DMS153 treated with DMSO at 0.1 percent for 48 hours (cell line): Measurements from ENCODE around the gene OR2AK2.
"Not testable (repeated sequence)": the region's sequence is repeated elsewhere in the genome, so short reads cannot be mapped to it uniquely, and the experiment has no call there.

ENCODE experiments used
- DNase-seq: peaks from one replicate; lab custom pipeline; 2025; ENCODE audit not compliant: unreplicated experiment; lab: John Stamatoyannopoulos, UW

OR2AK2 gene, protein sequence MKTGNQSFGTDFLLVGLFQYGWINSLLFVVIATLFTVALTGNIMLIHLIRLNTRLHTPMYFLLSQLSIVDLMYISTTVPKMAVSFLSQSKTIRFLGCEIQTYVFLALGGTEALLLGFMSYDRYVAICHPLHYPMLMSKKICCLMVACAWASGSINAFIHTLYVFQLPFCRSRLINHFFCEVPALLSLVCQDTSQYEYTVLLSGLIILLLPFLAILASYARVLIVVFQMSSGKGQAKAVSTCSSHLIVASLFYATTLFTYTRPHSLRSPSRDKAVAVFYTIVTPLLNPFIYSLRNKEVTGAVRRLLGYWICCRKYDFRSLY

GRCh38 chr1:247964933-247965332 is at the start of gene OR2AK2:
OR2AK2 (plus strand) TSS chr1:247965233; CDS start chr1:247965377, 144 bp downstream.
- no peak for DNase-seq

DNA sequence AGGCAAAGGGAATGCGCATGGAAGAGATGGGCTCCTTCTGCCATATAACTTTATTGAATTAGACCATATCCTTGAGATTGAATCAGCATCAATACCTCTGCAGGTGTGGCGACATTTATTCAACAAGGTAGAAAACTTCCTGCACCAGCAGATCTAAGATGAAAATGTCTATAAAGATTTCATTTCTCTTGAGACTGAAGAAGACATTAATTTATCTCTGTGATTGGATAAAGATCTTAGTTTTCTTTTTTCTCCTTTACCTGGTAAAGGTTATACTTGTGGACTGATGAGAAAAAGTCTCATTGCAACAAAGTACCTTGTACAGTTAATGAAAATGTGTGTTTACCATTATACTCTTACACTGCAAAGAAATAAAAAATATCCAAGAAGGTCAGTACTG is 45.1 kb upstream of the OR2AK2 start, which contains the start of gene OR2T8:
TSS of gene OR2T8 (plus strand) at position 301 of the 400 bp plus-strand sequence. CDS start 766 bp downstream, outside the sequence.
- no peak for DNase-seq

DNA sequence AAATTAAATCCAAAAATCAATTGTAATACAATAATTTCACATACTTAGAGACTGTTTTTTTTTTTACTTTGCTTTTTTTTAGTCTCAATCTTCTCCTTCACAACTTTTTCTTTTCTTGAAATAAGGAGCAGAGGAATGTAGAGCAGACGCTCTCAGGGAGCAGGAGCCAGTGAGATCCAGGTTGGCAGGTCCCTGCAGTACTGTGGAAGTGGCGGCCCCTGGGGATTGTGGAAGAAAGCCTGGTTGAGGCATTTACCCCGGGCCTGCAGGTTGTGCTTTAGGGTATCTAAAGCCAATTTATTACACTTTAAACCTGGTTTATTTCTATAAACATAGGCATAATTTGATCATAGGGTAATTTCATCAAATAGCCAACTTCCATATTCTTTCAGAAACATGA is 41.1 kb upstream of the OR2AK2 start:
- DNase-seq = no peak

GRCh38 chr1:247924868-247925267 is 40.2 kb upstream of the OR2AK2 start, which contains the start of gene OR2AJ1:
OR2AJ1 (plus strand) TSS chr1:247924889; CDS start chr1:247933769, 8,880 bp downstream.
- no peak for DNase-seq

GRCh38 chr1:247933989-247934388 is 31.0 kb upstream of the OR2AK2 start:
- DNase-seq = no peak

DNA sequence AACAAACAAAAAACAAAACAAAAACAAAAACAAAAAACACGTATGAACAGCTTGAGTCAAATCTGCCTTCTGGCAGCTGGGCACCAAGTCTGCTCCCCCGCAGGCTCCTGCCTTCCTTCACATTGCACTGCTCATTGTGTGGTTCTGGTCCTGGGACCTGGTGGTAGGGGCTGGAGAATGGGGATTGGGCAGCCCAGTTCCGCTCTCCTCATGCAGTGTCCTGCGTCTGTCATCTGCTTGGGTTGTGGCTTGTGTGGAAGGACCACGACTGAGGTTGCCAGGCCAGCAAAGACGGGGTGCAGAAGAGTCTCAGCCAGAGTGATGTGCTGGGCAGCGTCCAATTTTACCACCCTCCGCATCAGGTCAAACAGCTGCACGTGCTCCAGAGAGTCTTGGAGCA is 29.3 kb upstream of the OR2AK2 start:
- DNase-seq = no peak

GRCh38 chr1:247936415-247936814 is 28.6 kb upstream of the OR2AK2 start:
- DNase-seq = no peak

- not testable (repeated sequence) for DNase-seq
These were observed 27.9 kb upstream of the OR2AK2 start for GRCh38 chr1:247936965-247937734.

DNA sequence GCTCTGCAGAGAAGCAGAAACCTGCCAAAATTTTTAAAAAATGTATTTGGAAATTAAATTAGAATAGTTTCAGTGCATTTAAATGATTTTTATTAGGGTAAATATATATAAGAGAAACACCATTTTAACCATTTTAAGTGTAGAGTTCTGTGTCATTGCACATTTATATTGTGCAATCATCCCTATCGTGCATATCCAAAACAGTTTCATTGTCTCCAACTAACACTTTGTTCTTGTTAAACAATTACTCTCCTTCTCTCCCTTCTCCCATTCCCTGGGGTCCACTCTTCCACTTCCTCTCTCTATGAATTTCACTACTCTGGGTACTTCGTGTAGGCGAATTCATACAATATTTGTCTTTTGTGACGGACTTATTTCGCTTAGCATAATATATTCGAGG is 22.4 kb upstream of the OR2AK2 start:
- DNase-seq = no peak

DNA sequence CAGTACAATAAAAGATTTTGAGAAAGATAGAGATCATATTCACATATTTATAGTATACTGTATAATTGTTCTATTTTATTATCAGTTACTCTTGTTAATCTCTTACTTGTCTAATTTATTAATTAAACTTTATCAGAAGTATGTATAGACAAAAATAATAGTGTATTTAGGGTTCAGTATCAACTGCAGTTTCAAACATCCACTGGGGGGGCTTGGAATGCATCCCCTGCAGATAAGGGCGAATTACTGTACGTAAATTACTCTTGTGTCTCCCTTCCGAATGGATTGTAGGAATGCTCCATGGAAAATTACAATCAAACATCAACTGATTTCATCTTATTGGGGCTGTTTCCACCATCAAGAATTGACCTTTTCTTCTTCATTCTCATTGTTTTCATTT is 16.5 kb upstream of the OR2AK2 start, which contains the start of gene OR2L8:
TSS of gene OR2L8 (plus strand) at position 301 of the 400 bp plus-strand sequence. CDS start at position 301, 0 bp downstream.
- no peak for DNase-seq

- DNase-seq = no peak
These were observed 11.6 kb upstream of the OR2AK2 start for GRCh38 chr1:247953408-247953807.

GRCh38 chr1:247961791-247962190 is 3.2 kb upstream of the OR2AK2 start:
- DNase-seq = no peak

DNA sequence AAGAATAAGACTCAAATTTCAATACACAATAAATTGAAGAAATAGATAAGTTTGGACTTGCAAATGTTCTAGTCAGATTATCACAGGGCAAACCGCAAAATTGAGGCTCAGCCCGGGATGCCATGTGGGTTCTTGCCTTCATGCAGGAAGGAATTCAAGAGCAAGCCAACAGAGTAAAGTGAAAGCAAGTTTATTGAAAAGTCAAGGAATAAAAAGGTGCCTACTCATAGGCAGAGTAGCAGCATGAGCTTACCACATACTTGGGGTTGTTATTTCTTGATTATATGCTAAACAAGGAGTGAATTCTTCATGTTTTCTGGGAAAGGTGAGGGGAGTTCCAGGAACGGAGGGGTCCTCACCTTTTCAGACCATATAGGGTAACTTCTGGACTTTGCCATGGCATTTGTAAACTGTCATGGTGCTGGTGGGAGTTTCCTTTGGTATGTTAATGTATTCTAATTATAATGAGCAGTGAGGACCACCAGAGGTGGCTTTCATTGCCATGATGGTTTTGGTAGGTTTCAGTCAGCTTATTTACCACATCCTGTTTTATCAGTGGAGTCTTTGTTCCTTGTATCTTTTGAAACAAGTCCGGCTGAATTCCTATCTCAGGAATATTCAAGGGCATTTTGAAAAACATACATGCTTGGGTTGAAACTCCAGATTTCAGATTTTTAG is 2.0 kb upstream of the OR2AK2 start:
- no peak for DNase-seq

DNA sequence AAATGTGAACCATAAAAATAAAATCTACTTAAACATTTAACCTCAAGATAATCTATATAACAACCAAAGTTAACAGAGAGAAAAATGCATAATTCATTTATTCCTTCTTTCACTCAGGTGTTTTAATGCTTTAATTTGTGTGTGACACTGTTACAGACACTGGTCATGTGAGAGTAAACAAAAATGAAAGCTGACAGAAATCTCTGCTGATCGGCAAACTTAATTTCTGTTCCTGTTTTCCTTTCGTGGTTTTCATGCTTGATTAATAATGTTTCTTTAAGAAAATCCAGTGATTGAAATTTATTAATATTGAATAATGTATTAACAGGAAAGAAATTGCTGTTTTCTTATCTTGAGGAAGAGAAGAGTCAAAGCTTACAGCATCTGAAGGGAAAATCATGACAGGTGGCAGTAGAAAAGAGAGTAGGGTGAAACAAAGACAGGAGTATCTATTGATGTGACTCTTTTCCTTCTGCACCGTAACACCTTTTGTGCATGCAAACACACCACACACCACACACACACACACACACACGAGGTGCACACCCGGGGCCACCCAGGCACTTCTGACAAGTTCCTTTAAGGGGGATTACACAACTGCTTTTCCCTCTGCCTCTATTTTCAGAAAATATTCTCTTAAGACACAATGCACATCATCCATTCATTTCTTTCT is 1.6 kb downstream of the OR2AK2 start:
- no peak for DNase-seq

GRCh38 chr1:247992986-247993385 is 28.0 kb downstream of the OR2AK2 start:
- DNase-seq = no peak

- no peak for DNase-seq
These were observed 33.8 kb downstream of the OR2AK2 start for GRCh38 chr1:247998811-247999210.

DNA sequence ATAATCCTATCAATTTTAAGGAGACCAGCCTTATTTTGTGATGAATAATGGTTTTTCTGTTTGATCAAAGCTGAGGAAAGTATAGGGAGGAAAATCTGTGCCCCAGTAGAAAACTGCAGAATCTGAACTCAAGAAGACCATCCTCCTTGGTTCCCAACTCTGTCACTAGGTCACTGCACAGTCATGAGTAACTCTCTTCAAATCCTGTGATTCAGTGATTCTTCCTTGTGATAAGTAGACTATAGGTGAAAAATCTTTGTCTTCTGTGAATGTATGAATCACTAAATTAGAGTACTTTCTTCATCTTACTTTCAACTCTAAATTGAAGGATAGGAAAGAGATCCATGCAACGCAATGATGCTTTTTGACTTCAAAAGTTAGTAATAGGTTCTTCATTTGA is 35.1 kb downstream of the OR2AK2 start:
- no peak for DNase-seq

DNA sequence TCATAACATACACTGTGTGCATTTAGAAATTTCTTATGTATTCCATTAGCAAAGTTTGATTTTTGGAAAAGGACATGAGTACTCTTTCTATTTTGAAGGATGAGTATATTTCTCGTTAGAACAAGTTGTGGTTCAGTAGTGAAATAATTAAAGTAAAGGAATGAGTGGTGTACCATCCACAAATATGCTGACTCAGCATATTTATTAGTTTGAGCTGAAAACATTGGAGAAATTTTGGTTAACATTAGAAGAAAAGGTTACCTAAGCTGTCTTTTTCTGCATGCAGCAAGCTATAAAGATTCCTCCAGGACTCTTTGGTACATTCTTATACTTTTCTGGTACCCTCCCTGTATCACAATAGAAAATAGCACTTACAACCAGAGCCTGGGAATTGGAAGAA is 42.7 kb downstream of the OR2AK2 start:
- DNase-seq = no peak

GRCh38 chr1:248009681-248010080 is 44.6 kb downstream of the OR2AK2 start:
- DNase-seq = no peak

GRCh38 chr1:248013229-248013710 is 48.2 kb downstream of the OR2AK2 start, which contains the start of gene OR2L5:
OR2L5 (plus strand) TSS chr1:248013660; CDS start chr1:248021948, 8,288 bp downstream.
- DNase-seq = no peak

DNA sequence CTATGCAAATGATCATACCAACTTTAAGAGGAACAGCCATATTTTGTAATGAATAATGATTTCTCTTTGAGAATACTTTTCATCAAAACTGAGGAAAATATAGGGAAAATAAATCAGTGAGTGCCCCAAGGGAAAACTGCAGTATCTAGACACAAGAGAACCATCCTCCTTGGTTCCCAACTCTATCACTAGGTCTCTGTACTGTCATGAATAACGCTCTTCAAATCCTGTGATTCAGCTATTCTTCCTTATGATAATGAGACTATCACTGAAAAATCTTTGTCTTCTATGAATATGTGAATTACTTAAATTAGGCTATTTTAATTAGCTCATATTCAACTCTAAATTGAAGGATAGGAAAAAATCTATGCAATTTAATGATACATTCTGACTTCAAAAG is 50.8 kb downstream of the OR2AK2 start:
- DNase-seq = no peak
